ENCODE measurements around the gene CDH4. TPM values are rescaled to one million over a fixed set of nuclear protein-coding genes. Genes with fewer than 3 reads are reported as not detected.

The CDH4 gene
- total and polyA plus RNA-seq, 11 donors = 0.04 to 0.54 (median 0.08) TPM; not detected in 1

DNA sequence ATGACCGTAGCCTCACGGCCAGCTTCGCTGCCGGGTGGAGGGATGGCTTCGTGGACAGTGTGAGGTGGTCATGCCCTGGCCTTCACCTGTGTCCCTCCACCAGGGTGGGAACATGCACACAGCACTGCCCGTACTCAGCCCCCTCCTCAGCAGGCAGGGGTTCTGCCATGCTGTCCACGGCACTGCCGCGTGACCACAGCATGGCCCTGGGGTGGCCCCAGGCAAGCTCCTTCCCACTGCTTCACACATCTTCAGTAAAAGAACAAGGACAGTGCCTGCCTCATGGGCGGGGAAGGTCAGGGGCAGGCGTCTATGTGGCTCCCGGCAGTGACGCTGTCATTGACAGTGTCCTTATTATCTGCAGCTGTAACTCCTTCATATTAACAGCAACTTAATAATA is 607.7 kb downstream of the CDH4 start:
- TF ChIP-seq, protein P1, sequence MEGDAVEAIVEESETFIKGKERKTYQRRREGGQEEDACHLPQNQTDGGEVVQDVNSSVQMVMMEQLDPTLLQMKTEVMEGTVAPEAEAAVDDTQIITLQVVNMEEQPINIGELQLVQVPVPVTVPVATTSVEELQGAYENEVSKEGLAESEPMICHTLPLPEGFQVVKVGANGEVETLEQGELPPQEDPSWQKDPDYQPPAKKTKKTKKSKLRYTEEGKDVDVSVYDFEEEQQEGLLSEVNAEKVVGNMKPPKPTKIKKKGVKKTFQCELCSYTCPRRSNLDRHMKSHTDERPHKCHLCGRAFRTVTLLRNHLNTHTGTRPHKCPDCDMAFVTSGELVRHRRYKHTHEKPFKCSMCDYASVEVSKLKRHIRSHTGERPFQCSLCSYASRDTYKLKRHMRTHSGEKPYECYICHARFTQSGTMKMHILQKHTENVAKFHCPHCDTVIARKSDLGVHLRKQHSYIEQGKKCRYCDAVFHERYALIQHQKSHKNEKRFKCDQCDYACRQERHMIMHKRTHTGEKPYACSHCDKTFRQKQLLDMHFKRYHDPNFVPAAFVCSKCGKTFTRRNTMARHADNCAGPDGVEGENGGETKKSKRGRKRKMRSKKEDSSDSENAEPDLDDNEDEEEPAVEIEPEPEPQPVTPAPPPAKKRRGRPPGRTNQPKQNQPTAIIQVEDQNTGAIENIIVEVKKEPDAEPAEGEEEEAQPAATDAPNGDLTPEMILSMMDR (IDR thresholded peaks at IDR 0.05) = no peak
- no peak for TF ChIP-seq POLR2A (IDR thresholded peaks at IDR 0.05)
- H3K27ac ChIP-seq = no peak overlapping the region
- intact Hi-C loops (cut with DNase I) = no loop called here
- DNase-seq (peak in 1 of 5 donors; percentile 28), ATAC-seq (no peak)
- H3K9me3 ChIP-seq = no peaks in the 10 kb centered on the region
- H3K36me3 ChIP-seq = no peaks in the 10 kb centered on the region
- 87 to 90% (median 88%) methylated on average over 9 to 13 of the region's 13 CpGs for WGBS, 4 donors
- peaks cover 0 to 4% (median 0%) of the 10 kb centered on the region in 9 donors for H3K27me3 ChIP-seq
- H3K4me3 ChIP-seq = no peak overlapping the region
- H3K4me1 ChIP-seq = no peaks in the 10 kb centered on the region

- H3K27me3 ChIP-seq = peaks cover 0 to 4% (median 0%) of the 10 kb centered on the region in 9 donors
- ATAC-seq (no peak), DNase-seq (no peak)
- intact Hi-C loops (cut with DNase I) = no loop called here
- H3K4me1 ChIP-seq = no peaks in the 10 kb centered on the region
- no peak overlapping the region for H3K4me3 ChIP-seq
- WGBS, 4 donors = 66 to 75% (median 70%) methylated on average over 8 of the region's 8 CpGs
- TF ChIP-seq POLR2A (IDR thresholded peaks at IDR 0.05) = no peak
- TF ChIP-seq, protein P1 (IDR thresholded peaks at IDR 0.05) = no peak
- no peaks in the 10 kb centered on the region for H3K9me3 ChIP-seq
- H3K27ac ChIP-seq = no peak overlapping the region
- no peaks in the 10 kb centered on the region for H3K36me3 ChIP-seq
Measured at GRCh38 chr20:61860260-61860987, 608.4 kb downstream of the CDH4 start.

DNA sequence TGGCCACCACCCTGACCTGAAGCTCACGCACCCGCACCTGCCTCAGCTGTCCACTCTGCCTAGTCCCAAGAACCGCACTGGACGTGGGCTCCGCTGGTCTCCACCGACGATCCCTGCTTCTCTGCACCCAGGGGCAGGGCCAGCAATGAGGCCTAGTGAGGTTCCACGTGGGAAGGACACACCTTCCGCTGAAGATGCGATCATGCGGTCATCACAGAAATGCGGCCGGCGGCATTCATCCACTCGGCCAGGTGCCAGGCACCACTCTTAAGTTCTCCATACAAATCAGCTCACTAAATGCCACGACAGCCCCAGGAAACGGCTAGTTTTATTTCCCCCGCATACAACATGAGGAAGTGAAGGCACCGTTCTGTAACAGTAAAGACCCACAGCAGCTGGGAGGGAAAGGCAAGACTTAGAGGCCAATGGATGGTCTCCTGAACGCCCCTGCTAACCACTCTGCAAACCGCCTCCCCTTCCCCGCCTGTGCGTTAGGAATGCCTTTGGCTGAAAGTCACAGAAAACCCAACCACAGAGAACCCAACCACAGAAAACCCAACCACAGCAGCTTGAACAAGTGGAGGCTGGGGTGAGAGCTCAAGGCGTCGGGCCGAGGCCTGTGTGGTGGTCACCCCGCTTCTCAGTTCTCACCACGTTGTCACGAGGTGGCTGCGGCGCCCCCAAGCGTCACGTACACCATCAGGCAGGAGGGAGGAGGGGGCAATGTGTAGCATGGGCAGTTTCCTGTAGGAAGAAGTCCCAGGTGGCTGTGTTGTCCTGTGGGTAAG is 609.2 kb downstream of the CDH4 start:
- Histone ChIP-seq H3K27ac (no peak overlapping the region), H3K9me3 (no peaks in the 10 kb centered on the region), H3K36me3 (no peaks in the 10 kb centered on the region), H3K4me1 (no peaks in the 10 kb centered on the region), H3K27me3 (peaks cover 0 to 7% (median 0%) of the 10 kb centered on the region in 9 donors), H3K4me3 (no peak overlapping the region)
- TF ChIP-seq, protein P1 (IDR thresholded peaks at IDR 0.05) = no peak
- no peak for TF ChIP-seq POLR2A (IDR thresholded peaks at IDR 0.05)
- WGBS, 4 donors = 79 to 89% (median 85%) methylated on average over 26 to 33 of the region's 33 CpGs
- DNase-seq (no peak), ATAC-seq (no peak)
- intact Hi-C loops (cut with DNase I) = no loop called here

- Histone ChIP-seq H3K27ac (no peak overlapping the region), H3K4me3 (no peak overlapping the region), H3K27me3 (peaks cover 0 to 9% (median 0%) of the 10 kb centered on the region in 9 donors), H3K4me1 (no peaks in the 10 kb centered on the region), H3K36me3 (no peaks in the 10 kb centered on the region), H3K9me3 (no peaks in the 10 kb centered on the region)
- WGBS, 4 donors = 80 to 90% (median 89%) methylated on average over 10 to 15 of the region's 15 CpGs
- ATAC-seq (no peak), DNase-seq (no peak)
- intact Hi-C loops (cut with DNase I) = no loop called here
- TF ChIP-seq, protein P1 (IDR thresholded peaks at IDR 0.05) = no peak
- no peak for TF ChIP-seq POLR2A (IDR thresholded peaks at IDR 0.05)
Measured at GRCh38 chr20:61861858-61862257, 609.8 kb downstream of the CDH4 start.
